Measurements from ENCODE around the gene SLC15A2. TPM values are rescaled to one million over a fixed set of nuclear protein-coding genes. Genes with fewer than 3 reads are reported as not detected.
"Not testable (repeated sequence)": the region's sequence is repeated elsewhere in the genome, so short reads cannot be mapped to it uniquely, and the experiment has no call there.

Gene SLC15A2
- total RNA-seq, 6 experiments from 2014 or later = 0.09 to 0.35 (median 0.14) TPM; not detected in 1

DNA sequence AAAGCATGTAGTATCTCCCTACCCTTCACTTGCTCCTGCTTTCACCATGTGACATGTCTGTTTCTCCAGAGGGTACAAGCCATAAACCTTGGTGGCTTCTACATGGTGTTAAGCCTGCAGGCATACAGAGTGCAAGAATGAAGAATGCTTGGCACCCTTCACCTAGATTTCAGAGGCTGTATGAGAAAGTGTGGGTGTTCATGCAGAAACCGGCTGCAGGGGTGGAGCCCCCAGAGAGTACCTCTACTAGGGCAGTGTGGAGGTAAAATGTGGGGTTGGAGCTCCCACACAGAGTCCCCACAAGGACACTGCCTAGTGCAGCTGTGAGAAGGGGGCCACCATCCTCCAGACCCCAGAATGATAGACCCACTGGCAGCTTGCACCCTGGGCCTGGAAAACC lies 32.2 kb downstream of the SLC15A2 start:
- TF ChIP-seq, protein P1, sequence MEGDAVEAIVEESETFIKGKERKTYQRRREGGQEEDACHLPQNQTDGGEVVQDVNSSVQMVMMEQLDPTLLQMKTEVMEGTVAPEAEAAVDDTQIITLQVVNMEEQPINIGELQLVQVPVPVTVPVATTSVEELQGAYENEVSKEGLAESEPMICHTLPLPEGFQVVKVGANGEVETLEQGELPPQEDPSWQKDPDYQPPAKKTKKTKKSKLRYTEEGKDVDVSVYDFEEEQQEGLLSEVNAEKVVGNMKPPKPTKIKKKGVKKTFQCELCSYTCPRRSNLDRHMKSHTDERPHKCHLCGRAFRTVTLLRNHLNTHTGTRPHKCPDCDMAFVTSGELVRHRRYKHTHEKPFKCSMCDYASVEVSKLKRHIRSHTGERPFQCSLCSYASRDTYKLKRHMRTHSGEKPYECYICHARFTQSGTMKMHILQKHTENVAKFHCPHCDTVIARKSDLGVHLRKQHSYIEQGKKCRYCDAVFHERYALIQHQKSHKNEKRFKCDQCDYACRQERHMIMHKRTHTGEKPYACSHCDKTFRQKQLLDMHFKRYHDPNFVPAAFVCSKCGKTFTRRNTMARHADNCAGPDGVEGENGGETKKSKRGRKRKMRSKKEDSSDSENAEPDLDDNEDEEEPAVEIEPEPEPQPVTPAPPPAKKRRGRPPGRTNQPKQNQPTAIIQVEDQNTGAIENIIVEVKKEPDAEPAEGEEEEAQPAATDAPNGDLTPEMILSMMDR (IDR thresholded peaks at IDR 0.05) = no peak
- no peaks in the 10 kb centered on the region for H3K27me3 Mint-ChIP-seq (ENCODE audit: insufficient read depth)
- no peaks in the 10 kb centered on the region for H3K4me1 Mint-ChIP-seq (ENCODE audit: low read depth)
- no peak overlapping the region for H3K4me3 Mint-ChIP-seq
- DNase-seq = no peak
- H3K9me3 Mint-ChIP-seq = no peaks in the 10 kb centered on the region
- H3K36me3 Mint-ChIP-seq (ENCODE audit: low read depth) = no peaks in the 10 kb centered on the region
- no peak overlapping the region for H3K27ac Mint-ChIP-seq

DNA sequence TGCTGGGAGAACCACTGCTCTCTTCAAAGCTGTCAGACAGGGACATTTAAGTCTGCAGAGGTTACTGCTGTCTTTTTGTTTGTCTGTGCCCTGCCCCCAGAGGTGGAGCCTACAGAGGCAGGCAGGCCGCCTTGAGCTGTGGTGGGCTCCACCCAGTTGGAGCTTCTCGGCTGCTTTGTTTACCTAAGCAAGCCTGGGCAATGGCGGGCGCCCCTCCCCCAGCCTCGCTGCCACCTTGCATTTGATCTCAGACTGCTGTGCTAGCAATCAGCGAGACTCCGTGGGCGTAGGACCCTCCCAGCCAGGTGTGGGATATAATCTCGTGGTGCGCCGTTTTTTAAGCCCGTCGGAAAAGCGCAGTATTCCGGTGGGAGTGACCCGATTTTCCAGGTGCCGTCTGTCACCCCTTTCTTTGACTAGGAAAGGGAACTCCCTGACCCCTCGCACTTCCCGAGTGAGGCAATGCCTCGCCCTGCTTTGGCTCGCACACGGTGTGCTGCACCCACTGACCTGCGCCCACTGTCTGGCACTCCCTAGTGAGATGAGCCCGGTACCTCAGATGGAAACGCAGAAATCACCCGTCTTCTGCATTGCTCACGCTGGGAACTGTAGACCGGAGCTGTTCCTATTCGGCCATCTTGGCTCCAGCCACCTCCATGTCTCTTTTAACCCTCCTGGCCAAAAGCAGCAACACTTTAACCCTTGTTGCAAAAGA lies 44.1 kb downstream of the SLC15A2 start:
- H3K27me3 Mint-ChIP-seq (ENCODE audit: insufficient read depth); H3K27ac Mint-ChIP-seq; H3K4me1 Mint-ChIP-seq (ENCODE audit: low read depth); H3K9me3 Mint-ChIP-seq; DNase-seq; H3K4me3 Mint-ChIP-seq; H3K36me3 Mint-ChIP-seq (ENCODE audit: low read depth): not testable (repeated sequence)

DNA sequence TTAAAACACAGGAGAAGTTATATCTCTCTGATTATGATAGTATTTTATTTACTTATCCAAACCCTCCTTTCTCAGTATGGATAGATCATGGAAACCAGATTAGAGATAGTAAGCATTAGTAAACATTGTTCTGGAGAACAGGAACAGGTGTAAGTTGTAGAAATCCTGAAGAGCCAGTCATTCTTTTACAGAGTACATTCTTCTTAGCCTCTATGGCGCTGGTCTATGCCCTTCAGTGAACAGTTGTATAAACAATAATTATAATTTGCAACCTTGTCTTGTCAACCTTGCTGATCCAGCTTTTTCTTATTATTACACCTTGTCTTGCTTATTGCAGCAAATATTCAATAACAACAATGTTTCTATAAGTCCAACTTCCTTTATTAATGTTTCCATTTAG lies 47.4 kb downstream of the SLC15A2 start:
- no peaks in the 10 kb centered on the region; the same call in 1 of the 2 replicates for H3K27me3 Mint-ChIP-seq (ENCODE audit: insufficient read depth)
- H3K4me1 Mint-ChIP-seq (ENCODE audit: low read depth) = no peaks in the 10 kb centered on the region
- no peak overlapping the region for H3K27ac Mint-ChIP-seq
- H3K4me3 Mint-ChIP-seq = no peak overlapping the region
- no peaks in the 10 kb centered on the region for H3K36me3 Mint-ChIP-seq (ENCODE audit: low read depth)
- DNase-seq = no peak
- H3K9me3 Mint-ChIP-seq = no peaks in the 10 kb centered on the region
- TF ChIP-seq, protein P1 (IDR thresholded peaks at IDR 0.05) = no peak

DNA sequence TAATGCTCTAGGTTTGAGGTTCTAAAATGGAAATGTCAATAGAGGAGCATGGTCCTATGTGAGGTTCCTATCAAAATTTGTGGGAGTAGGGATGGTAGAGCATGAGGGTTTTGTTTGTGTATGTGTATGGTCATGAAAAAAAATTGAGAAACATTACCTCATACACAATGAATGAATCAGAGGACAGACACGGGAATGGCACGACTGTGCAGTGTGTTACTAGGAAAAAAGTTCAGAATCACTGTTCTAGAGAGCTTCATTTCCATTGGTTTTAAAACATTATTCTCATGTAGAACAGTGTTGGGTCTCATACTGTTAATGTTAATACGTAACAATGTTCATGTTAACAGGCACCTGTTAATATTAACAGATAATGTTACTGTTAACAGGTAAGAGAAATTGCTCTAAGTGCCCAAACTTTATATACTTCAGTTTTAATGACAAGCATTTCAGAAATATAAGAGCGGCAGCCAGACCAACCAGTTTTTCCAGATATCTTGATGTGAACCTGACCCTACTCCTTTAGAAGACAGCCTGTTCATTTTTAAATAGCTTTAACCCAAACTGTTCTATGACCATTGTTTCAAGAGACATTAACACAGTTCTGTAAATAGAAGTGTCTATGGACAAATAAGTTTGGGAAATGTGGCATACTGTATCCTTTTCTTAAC lies 48.0 kb downstream of the SLC15A2 start:
- Mint-ChIP-seq H3K36me3 (ENCODE audit: low read depth) (no peaks in the 10 kb centered on the region), H3K9me3 (no peaks in the 10 kb centered on the region), H3K4me1 (ENCODE audit: low read depth) (no peaks in the 10 kb centered on the region), H3K27me3 (ENCODE audit: insufficient read depth) (no peaks in the 10 kb centered on the region; the same call in 1 of the 2 replicates), H3K4me3 (no peak overlapping the region), H3K27ac (no peak overlapping the region)
- DNase-seq = peak; percentile 18
- TF ChIP-seq, protein P1 (IDR thresholded peaks at IDR 0.05) = no peak

DNA sequence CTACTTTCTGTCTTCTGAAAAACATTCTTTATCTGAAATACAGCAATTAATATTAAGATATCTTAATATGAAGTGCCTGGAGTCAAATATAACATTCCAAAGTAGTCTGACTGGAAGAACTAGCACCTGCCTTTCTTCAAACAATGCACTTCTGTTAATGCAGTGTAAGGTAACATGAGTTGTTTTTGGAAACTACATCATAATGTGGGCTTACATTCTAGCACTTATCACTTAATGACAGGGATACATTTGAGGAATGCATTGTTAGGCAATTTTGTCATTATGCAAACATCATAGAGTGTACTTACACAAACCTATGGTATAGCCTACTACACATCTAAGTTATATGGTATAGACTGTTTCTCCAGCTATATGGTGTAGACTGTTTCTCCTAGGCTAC lies 49.2 kb downstream of the SLC15A2 start:
- Mint-ChIP-seq H3K36me3 (ENCODE audit: low read depth) (no peaks in the 10 kb centered on the region), H3K27me3 (ENCODE audit: insufficient read depth) (no peaks in the 10 kb centered on the region; the same call in 1 of the 2 replicates), H3K9me3 (no peaks in the 10 kb centered on the region), H3K4me3 (no peak overlapping the region), H3K4me1 (ENCODE audit: low read depth) (no peaks in the 10 kb centered on the region), H3K27ac (no peak overlapping the region)
- TF ChIP-seq, protein P1 (IDR thresholded peaks at IDR 0.05) = no peak
- DNase-seq = no peak

DNA sequence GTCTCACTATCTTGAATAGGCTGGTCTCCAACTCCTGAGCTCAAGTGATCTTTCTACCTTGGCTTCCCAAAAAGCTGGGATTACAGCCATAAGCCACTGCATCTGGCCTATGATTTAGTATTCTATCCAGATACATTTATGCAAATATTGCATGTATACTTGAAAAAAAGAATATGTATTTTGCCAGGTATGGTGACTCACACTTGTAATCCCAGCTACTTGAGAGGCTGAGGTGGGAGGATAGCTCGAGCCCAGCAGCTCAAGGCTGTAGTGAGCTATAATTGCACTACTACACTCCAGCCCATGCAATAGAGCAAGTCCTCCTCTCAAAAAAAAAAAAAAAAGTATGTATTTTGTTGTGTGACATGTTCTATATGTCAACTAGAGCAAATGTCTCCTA lies 54.4 kb downstream of the SLC15A2 start:
- no peaks in the 10 kb centered on the region for H3K36me3 Mint-ChIP-seq (ENCODE audit: low read depth)
- TF ChIP-seq, protein P1 (IDR thresholded peaks at IDR 0.05) = no peak
- no peak overlapping the region for H3K4me3 Mint-ChIP-seq
- H3K27ac Mint-ChIP-seq = no peak overlapping the region
- no peak for DNase-seq
- peaks cover 5% of the 10 kb centered on the region; the same call in 1 of the 2 replicates for H3K9me3 Mint-ChIP-seq
- peaks cover 2% of the 10 kb centered on the region; the same call in 1 of the 2 replicates for H3K27me3 Mint-ChIP-seq (ENCODE audit: insufficient read depth)
- H3K4me1 Mint-ChIP-seq (ENCODE audit: low read depth) = no peaks in the 10 kb centered on the region
